Measurements from ENCODE around the gene STXBP6.
"Not testable (repeated sequence)": the region's sequence is repeated elsewhere in the genome, so short reads cannot be mapped to it uniquely, and the experiment has no call there.

Gene STXBP6

GRCh38 chr14:24952851-24953666 is 96.9 kb downstream of the STXBP6 start:
- no peak for DNase-seq

- DNase-seq = no peak
These were observed 101.6 kb downstream of the STXBP6 start for GRCh38 chr14:24948261-24948847.

GRCh38 chr14:24947131-24947530 is 102.8 kb downstream of the STXBP6 start:
- DNase-seq = no peak

DNA sequence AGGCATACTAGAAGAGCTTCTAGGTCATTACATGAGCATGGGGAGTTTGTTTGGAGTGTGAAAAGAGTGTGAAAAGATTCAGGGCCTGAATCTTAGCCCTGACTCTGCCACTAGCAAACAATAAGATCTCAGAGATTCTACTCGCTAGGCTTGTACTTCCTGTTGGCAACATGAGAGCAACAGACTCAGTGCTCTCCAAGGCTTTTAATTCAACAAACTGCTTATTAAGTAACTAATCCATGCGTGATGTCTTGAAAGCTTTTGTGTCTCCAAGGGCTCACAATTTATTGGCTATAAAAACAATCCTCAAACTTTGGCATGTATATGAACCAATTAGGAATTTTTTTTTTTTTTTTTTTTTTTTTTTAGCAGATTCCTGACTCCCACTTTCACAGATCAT is 105.1 kb downstream of the STXBP6 start:
- DNase-seq = no peak

- no peak for DNase-seq
These were observed 106.9 kb downstream of the STXBP6 start for GRCh38 chr14:24943024-24943423.

DNA sequence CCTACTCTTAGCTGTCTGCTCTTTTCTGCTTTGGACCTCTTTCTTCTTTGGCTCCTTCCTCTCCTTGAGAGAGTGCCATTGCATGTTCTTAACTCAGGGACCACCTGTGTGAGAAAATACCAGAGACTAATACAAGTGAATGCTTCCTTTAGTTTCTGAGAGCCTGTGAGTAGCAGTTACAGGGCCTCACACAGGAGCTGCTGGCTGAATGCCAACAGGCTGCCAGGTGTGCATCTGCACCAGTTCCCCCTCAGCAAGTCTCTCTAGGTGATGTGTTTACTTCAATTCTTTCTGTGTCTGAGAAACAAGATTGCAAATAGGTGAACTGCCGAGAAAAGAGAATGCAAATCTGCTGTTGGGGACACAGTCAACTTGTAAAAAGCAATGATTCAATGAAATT is 108.2 kb downstream of the STXBP6 start:
- no peak for DNase-seq

GRCh38 chr14:24940213-24940783 is 109.6 kb downstream of the STXBP6 start:
- no peak for DNase-seq

DNA sequence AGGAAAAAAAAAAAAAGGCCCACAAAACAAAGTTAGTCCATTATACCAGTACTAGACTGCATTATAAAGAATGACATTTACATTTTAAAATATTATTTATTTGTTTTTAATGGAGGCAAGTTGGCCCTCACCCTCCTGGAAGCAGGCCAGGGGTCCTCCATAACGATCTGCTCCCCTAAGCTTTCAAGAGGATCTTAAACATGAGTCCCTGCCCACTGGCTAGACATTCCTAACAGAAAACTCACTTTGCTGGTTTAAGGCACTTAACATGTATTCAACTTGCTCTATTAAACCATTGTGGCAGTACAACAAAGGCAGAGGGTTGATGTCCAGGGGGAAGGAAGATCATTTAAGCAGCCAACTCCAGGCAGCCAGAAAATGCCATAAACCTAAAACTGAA is 111.4 kb downstream of the STXBP6 start:
- DNase-seq = no peak

- DNase-seq = no peak
These were observed 112.6 kb downstream of the STXBP6 start for GRCh38 chr14:24937300-24937699.

DNA sequence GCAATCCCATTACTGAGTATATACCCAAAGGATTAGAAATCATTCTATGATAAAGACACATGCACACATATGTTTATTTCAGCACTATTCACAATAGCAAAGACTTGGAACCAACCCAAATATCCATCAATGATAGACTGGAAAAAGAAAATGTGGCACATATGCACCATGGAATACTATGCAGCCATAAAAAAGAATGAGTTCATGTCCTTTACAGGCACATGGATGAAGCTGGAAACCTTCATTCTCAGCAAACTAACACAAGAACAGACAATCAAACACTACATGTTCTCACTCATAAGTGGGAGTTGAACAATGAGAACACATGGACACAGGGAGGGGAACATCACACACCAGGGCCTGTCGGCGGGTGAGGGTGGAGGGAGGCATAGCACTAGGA is 113.2 kb downstream of the STXBP6 start:
- DNase-seq = not testable (repeated sequence)

DNA sequence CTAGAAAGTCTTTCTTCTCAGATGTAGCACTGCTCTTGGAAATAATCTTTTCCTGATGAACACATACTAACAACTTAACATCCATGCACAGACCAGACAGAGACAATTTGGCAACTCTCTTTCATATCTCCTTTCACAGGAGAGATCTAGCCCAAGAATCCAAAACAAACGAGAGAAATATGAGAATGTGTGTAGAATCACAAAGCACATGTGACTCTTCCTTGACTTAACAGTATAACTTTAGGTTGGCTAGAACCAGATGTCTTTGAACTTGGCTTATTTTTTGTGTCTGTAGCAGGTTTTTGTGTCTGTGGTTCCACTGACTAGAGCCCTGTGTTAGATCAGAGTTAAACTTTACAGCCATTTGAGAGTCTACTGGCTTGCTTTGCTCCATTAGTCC is 114.2 kb downstream of the STXBP6 start:
- no peak for DNase-seq

GRCh38 chr14:24928386-24928900 is 121.5 kb downstream of the STXBP6 start:
- DNase-seq = no peak

GRCh38 chr14:24927809-24928208 is 122.1 kb downstream of the STXBP6 start:
- no peak for DNase-seq

DNA sequence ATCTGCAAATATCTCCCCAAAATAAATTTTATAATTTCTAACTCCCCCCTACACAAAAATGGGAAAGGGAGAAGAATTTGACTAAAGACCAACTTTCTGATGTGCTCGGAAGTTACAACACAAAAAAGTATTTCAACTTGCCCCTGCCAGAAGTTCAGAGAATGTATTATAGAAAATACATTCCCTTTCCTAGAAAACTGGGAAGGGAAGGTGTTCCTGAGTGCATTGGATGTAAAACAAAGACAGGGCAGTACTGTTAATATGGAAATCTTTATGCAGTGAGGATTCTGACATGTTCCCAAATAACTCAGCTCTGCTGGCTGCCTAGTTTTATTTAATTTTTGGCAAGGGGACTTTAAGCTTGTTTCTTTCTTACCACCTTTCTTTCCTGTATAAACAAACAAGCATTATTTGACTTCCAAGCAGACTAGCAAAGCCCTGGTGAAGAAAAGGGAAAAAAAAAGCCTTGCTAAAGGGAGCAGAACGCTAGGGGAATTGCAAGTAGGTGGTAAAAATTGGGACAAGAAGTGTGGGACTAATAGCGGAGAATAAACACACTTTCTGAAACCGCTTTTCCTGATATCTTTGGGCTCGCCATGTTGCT is 124.1 kb downstream of the STXBP6 start:
- DNase-seq = no peak

DNA sequence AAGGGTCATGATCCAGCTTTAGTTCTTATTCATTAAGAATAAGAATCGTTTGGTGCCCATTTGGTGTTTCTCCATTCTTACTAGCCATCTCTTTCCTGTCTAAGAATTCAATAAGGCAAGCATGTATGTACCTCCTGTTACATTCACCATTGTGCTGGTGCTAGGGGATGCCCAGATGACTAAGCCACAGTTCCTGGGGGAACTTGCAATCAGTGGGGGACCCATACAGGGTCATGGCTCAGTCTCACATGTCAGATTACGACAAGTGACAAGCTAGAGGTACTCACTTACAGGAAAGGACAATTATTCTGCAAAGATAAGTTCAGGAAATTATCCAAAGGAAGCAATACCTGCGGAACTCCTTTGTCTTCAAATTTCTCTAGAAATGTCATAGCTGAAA is 125.4 kb downstream of the STXBP6 start:
- DNase-seq = no peak

DNA sequence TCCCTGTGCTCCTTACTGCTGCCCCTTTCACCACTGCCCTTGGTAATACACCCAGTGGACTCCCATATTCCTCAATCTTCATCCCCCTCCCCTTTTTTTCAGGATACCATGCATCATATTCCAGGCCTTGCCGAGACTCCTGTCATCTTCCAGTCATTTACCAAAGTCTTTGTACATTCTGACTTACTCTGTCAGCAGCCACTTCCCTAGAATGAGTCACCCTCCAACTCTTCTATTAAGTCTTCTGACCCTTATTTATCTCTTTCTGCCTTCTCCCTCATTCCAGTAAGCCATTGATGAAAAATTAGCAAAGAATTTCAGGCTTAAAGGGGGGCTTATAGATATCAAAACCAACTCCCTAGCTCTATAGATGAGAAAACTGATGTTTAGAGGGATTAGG is 128.0 kb downstream of the STXBP6 start:
- no peak for DNase-seq

DNA sequence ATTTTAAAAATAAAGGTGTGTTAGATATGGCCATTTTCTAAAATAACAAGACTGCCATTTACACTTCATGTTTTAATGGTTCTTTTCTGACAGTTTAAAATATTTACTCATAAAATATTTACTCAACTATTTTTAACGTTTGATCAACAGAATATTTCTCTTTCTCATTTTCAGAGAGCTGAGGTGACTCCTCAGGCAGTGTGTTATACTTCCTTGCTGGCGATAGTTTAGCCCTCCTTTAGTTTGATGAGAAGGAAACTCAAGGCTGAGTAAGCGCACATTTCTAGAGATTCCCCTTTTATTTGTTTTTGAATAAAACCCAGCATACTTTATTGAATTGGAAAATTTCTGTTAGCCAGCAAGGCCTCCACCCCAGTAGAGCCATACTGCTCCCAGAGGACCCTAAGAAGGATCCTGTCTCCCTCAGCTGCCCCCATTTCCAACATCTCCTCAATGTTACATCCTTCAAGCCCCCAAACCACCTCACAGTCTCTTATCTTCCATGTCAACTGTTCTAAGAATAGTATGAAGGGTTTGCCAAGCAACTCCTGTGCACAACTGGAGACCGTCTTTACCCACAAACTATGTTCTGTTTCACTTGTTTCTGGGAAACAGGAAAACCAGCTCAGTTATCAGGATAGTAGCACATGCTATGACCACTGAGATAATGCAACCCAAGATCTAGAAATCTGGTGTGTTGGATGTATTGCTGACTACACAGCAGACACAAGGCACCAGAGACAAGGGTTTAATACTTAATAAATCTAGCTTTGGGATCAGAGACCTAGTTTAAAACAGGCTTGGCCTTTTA is 129.5 kb downstream of the STXBP6 start:
- DNase-seq = no peak

DNA sequence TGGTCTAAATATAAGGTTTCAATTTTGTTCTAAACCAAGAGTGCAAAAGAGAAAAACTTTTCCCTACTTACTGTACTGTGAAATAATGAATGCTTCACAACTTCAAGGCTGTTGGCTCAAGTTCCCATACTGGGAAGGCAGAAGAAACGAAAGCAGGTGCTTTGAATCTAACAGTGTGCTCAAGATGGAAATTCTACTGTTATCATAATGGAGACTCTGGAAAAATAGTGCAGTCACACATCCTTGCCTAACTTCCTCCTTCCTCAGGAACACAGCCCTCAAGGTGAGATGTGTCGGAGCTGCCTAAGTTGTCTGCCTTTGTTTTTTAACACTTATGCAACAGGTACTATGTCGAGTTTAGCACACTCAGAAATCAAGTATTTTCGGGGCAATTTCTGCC is 131.1 kb downstream of the STXBP6 start:
- no peak for DNase-seq

DNA sequence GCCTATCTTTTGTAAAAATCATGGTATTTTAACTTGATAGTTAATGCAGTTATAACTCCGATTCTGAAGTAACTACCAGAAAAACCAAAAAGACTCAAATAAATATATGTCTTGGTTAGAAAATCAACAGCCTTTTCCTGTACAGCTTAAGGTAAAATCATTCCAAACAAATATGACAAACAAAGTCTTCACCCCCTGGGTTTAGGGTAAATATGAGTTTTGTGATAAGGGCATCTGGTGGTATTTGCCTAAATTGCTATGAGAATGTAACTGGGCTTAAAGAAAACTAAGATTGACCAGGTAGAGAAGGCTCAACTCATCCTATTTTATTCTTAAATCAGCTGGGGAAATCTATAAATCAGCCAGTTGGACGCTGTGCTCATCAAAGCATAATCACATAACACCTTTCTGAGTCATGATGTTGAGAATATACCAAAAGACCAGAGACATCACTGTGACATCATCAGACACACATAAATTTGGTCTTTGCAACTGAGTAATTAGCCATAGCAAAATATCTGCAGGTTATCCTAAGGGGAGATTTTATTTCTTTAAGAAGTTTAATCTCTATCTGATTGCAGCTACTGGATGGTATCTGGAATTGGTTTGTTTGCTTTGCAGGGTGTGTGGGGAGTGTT is 133.9 kb downstream of the STXBP6 start:
- no peak for DNase-seq

- DNase-seq = no peak
These were observed 134.5 kb downstream of the STXBP6 start for GRCh38 chr14:24915403-24915921.

GRCh38 chr14:24913746-24914145 is 136.2 kb downstream of the STXBP6 start:
- no peak for DNase-seq

DNA sequence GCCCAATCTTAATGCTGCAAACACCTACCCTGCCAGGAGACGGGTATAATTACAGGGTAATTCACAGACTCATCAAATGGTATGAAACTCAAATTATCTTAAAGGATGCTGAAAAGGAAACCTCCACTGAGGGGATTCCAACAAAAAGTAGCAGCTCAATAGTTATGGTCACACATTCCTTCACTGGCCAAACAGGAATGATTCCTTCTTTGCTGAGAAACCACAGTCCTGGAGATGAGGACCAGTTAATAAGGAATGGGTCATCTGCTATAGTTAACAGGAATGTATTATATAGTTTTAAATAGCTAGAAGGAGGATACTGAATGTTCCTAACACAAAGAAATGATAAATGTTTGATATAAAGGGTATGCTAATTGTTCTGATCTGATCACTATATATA is 136.9 kb downstream of the STXBP6 start:
- no peak for DNase-seq
